Left colon (tissue), 2 donors: ENCODE results near the gene SH3RF2. TPM values are rescaled to one million over a fixed set of nuclear protein-coding genes. Genes with fewer than 3 reads are reported as not detected.
A peak's percentile ranks its signal among the peaks of the same experiment; 100 is the strongest.

Experiments
- ATAC-seq: fragments of 200-7000 bp; cut with Tn5 transposase; one replicate; pipeline ENCODE4 v1.9.1; 2020; ENCODE audit warnings: mild to moderate bottlenecking, moderate library complexity
- DNase-seq, 2 donors: peaks; one replicate each; pipeline ENCODE4 v3.0.0-alpha.2; 2020
- intact Hi-C, 2 donors: fragments of 100-400 bp; cut with DNase I in 1 of 2; cut with micrococcal nuclease in 1 of 2; formaldehyde crosslinking; loops; one replicate each; pipeline versions ENCODE4 v1.11.2 to v1.14.0; 2022; cut with DNase I, micrococcal nuclease
- total RNA-seq, 2 donors: library from RNA; stranded (reverse); fragmentation: NEBNext Ultra II Directional; extraction: Animal tissue kit (Norgen Biotek cat#: 25700); gene quantifications; one replicate each; pipeline ENCODE4 v1.2.1, GENCODE V29; 2021
- donor health status: DM: no; HTN: no; CAD: no.
- donor health status: DM: yes; HTN: yes; CAD: no.

Gene SH3RF2
- total RNA-seq, 2 donors from 2014 or later = 54.9 to 62.9 TPM

DNA sequence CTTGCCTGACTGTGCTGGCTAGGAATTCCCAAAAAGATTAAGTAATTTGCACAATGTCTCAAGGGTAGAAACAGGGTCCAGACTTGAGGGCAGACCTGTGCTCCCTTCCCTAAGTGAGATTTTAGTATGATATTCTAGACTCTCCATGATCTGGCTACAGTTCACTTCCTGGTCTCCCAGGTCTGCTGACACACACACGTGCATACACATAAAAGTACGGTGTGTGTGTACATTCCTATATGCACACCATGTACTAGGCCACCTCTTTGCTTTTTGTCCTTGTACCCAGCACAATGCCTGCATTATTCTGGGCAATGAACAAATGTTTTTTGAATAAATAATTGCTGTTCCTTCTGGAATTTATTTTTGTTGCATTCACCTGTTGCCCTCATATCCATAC is 83.7 kb downstream of the SH3RF2 start:
- DNase-seq (no peak), ATAC-seq (peak; percentile 67)
- intact Hi-C loops = no loop called here

DNA sequence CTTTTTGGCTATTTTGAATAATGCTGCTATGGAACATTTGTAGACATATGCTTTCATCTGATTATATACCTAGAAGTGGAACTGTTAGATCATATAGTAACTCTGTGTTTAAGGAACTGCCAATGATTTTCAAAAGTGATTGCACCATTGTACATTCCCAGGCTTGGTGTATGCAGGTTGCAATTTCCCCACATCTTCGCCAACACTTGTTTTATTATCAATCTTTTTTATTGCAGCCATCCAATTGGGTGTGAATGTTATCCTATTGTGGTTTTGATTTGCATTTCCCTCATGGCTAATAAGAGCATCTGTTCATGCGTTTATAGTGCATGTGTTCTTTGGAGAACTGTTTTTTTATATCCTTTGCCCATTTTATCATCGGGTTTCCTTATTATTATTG is 87.7 kb downstream of the SH3RF2 start:
- intact Hi-C loops = no loop called here
- ATAC-seq (peak; percentile 52), DNase-seq (no peak)

GRCh38 chr5:146025114-146025680 is 88.8 kb downstream of the SH3RF2 start:
- ATAC-seq = peak; percentile 20
- peak; percentile 32 to 61 for DNase-seq

GRCh38 chr5:146025681-146026080 is 89.3 kb downstream of the SH3RF2 start:
- no peak for ATAC-seq
- intact Hi-C loops = no loop called here
- no peak for DNase-seq

More at GRCh38 chr5:146025114-146025680, 88.8 kb downstream of the SH3RF2 start:
- intact Hi-C loops = no loop called here

GRCh38 chr5:146026307-146027010 is 90.1 kb downstream of the SH3RF2 start:
- intact Hi-C loops = no loop called here
- ATAC-seq (no peak), DNase-seq (no peak)

GRCh38 chr5:146027751-146028150 is 91.4 kb downstream of the SH3RF2 start:
- DNase-seq (peak; percentile 78 to 88), ATAC-seq (peak; percentile 86)
- intact Hi-C loops = no loop called here

DNA sequence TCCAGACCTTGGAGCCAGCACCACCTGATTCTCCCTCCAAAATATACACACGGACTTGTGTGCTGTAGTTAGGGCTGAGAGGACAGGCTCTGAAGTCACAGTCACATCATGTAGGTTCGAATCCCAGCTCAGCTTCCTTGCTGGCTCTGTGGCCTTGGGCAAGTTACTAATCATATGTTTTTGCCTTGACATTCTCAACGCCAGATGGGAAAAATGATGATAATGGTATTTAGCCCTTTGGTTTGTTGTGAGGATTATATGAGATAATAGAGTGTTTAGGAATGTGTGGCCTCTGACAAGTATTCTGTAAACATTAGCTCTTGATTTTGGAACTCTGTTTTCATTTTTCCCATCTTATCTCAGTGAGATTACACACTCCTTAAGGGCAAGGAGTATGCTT is 96.5 kb downstream of the SH3RF2 start:
- ATAC-seq (no peak), DNase-seq (no peak)
- intact Hi-C loops = no loop called here

- no peak for DNase-seq
- ATAC-seq = no peak
- intact Hi-C loops = no loop called here
Measured at GRCh38 chr5:146034127-146034526, 97.7 kb downstream of the SH3RF2 start.

- no peak for ATAC-seq
- intact Hi-C loops = no loop called here
- DNase-seq = no peak
Measured at GRCh38 chr5:146034605-146035004, 98.2 kb downstream of the SH3RF2 start.

DNA sequence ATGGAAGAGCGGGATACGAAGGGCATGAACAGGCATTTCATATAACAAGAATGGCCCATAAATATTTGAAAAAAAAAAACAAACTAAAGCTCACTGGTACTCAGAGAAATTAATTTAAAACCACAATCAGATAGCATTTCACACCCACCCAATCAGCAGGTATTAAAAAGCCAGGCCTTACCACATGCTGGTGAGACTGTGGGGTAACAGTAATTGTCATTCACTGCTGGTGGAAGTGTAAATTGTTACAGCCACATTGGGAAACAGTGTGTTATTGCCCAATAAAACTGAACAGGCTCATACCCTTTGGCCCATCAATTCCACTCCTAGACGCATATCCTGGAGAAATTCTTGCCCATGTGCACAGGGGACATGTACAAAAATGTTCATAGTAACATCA is 103.0 kb downstream of the SH3RF2 start:
- DNase-seq (no peak), ATAC-seq (peak; percentile 85)
- intact Hi-C loops = no loop called here

GRCh38 chr5:146040527-146040926 is 104.1 kb downstream of the SH3RF2 start:
- ATAC-seq = peak; percentile 65
- DNase-seq = peak in 1 of 2 donors; percentile 31
- intact Hi-C loops = no loop called here

DNA sequence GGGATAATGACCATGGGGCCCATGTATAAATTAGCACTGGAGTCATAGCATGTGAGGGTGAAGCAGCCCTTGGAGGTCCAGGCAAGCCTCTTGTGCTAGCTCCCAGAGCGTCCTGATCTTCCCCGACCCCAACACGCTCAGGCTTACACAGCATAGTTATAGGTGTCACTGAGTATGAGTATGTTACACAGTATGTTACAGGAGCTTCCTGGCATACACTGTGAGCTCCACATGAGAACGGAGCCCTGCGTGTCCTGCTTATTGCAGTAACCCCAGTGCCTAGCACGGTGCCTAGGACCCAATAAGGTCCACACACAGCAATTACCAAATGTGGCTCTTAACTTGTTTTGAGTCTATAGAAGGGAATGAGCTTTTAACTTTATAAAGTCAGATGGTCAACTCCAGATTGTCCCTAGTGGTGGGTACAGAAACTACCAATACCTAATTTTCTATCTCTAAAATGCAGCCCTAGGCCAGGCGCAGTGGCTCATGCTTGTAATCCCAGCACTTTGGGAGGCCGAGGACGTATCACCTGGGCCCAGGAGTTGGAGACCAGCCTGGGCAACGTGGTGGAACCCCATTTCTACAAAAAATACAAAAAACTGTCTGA is 104.9 kb downstream of the SH3RF2 start:
- ATAC-seq = peak; percentile 22
- intact Hi-C loops = no loop called here
- no peak for DNase-seq

- peak in 1 of 2 donors; percentile 15 for DNase-seq
- intact Hi-C loops = no loop called here
- ATAC-seq = peak; percentile 14
Measured at GRCh38 chr5:146042628-146043279, 106.4 kb downstream of the SH3RF2 start.

DNA sequence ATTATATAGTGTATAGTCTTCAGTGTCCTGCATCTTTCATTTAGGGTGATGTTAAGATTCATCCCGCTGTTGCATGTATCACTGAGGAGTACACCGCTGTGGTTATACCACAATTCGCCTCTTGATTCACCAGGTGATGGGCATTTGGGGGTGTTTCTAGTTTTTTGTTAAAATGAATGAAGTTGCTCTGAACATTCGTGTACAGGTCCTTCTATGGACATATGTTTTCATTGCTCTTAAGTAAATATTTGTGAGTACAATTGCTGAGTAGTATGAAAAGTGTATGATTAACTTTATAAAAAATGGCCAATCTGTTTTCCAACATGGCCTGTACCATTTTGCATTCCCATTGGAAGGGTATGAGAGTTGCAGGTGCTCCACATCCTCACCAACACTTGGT is 107.3 kb downstream of the SH3RF2 start:
- ATAC-seq = no peak
- intact Hi-C loops = no loop called here
- no peak for DNase-seq

DNA sequence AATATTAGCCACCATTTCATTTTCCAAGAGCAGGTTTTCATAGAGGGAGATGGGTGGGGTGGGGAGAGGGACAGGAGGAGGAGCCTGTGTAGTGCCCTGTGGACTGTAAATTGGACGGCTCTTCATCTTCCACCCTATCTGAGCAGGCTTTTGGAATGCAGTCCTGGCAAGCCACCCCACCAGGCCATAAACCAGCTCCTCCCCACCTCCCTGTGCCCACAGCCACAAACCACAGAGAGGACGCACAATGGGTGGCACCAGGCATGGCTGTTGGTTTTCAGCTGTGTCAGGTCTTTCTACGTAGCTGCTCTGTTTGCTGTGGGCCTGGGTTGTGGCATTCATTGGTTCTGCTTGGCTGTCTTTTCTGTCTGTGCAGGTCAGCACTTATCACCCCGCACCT is 111.0 kb downstream of the SH3RF2 start:
- intact Hi-C loops = no loop called here
- ATAC-seq (peak; percentile 87), DNase-seq (peak; percentile 66 to 86)

GRCh38 chr5:146048994-146049703 is 112.8 kb downstream of the SH3RF2 start:
- ATAC-seq = peak; percentile 53
- intact Hi-C loops = no loop called here
- peak; percentile 48 to 56 for DNase-seq

- DNase-seq (no peak), ATAC-seq (no peak)
- intact Hi-C loops = no loop called here
Measured at GRCh38 chr5:146049704-146050026, 113.3 kb downstream of the SH3RF2 start.

DNA sequence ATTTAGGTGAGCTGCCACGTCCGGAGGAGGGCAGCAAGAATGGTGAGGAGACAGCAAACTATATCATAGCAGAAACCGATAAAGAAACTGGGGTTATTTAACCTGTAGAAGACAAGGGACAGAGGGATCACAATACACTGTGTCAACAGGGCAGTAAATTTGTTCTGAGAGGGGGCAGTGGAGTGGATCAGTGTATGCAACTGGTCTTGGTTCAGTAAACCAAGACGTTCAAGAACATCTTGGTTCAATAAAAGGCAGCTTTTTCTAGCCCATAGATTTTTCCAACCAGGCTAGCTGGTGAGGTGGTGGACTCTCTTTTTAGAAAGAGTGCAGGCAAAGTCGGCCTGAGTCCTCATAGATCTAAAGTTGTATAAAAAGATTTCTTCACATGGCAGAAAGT is 113.7 kb downstream of the SH3RF2 start:
- intact Hi-C loops = no loop called here
- DNase-seq (no peak), ATAC-seq (no peak)

- ATAC-seq (no peak), DNase-seq (no peak)
- intact Hi-C loops = no loop called here
Measured at GRCh38 chr5:146051678-146052077, 115.3 kb downstream of the SH3RF2 start.
